Measurements from ENCODE around the gene SCMH1.

GRCh38 chr1:41184446-41184845 is 57.7 kb downstream of the SCMH1 start:
- TF ChIP-seq CTCF (conservative IDR thresholded peaks at IDR 0.05; ENCODE audit: low read depth in 2 of 2) (no peak), EZH2 (IDR thresholded peaks at IDR 0.05; ENCODE audit: low read depth, unreplicated experiment) (no peak), POLR2AphosphoS5 (IDR thresholded peaks at IDR 0.05; ENCODE audit: low read depth) (no peak), CREB1 (CRISPR knock-in tag; IDR thresholded peaks at IDR 0.05; ENCODE audit: low read depth) (no peak), REST (IDR thresholded peaks at IDR 0.05; ENCODE audit: unreplicated experiment) (no peak), JUNB (IDR thresholded peaks at IDR 0.05; ENCODE audit: unreplicated experiment) (no peak), EZH2phosphoT487 (IDR thresholded peaks at IDR 0.05; ENCODE audit: unreplicated experiment) (no peak), NANOG (IDR thresholded peaks at IDR 0.05; ENCODE audit: borderline replicate concordance) (no peak), STAT1 (IDR thresholded peaks at IDR 0.05; ENCODE audit: unreplicated experiment) (no peak), ZNF114 (CRISPR knock-in tag; IDR thresholded peaks at IDR 0.05) (no peak), ETS1 (IDR thresholded peaks at IDR 0.05) (no peak)
